ENCODE results near the gene CDCP1. TPM values are rescaled to one million over a fixed set of nuclear protein-coding genes. Genes with fewer than 3 reads are reported as not detected.

Gene CDCP1
- total and polyA plus RNA-seq, 12 donors, result 0.27 to 4.3 (median 1.6) TPM

- WGBS, 4 donors, result 82 to 93% (median 89%) methylated on average over 3 of the region's 3 CpGs
- Histone ChIP-seq H3K4me3 (no peak overlapping the region), H3K4me1 (replicated peaks in 1 of 2) (no peaks in the 10 kb centered on the region), H3K36me3 (replicated peaks in 1 of 2) (no peaks in the 10 kb centered on the region), H3K9me3 (replicated peaks in 1 of 3) (no peaks in the 10 kb centered on the region), H3K27ac (no peak overlapping the region), H3K27me3 (no peaks in the 10 kb centered on the region)
- DNase-seq, result no peak
- intact Hi-C loops (cut with DNase I), result no loop called here
- TF ChIP-seq CTCF (IDR thresholded peaks at IDR 0.05) (no peak), POLR2A (IDR thresholded peaks at IDR 0.05) (no peak)
Measured at GRCh38 chr3:45127130-45127822, 18.9 kb downstream of the CDCP1 start.

- TF ChIP-seq CTCF (IDR thresholded peaks at IDR 0.05) (no peak), POLR2A (IDR thresholded peaks at IDR 0.05) (no peak)
- intact Hi-C loops (cut with DNase I), result no loop called here
- 80 to 96% (median 88%) methylated on average over 6 of the region's 6 CpGs for WGBS, 4 donors
Measured at GRCh38 chr3:45126730-45127129, 19.4 kb downstream of the CDCP1 start.

GRCh38 chr3:45125550-45126026 lies 20.6 kb downstream of the CDCP1 start:
- Histone ChIP-seq H3K9me3 (replicated peaks in 1 of 3) (no peaks in the 10 kb centered on the region), H3K27me3 (no peaks in the 10 kb centered on the region), H3K27ac (no peak overlapping the region), H3K36me3 (replicated peaks in 1 of 2) (no peaks in the 10 kb centered on the region), H3K4me3 (no peak overlapping the region), H3K4me1 (replicated peaks in 1 of 2) (no peaks in the 10 kb centered on the region)
- intact Hi-C loops (cut with DNase I), result no loop called here
- no peak for DNase-seq
- WGBS, 4 donors, result 85 to 100% (median 89%) methylated on average over 2 of the region's 2 CpGs
- no peak for TF ChIP-seq POLR2A (IDR thresholded peaks at IDR 0.05)
- no peak for TF ChIP-seq CTCF (IDR thresholded peaks at IDR 0.05)

More at GRCh38 chr3:45126730-45127129, 19.4 kb downstream of the CDCP1 start:
- H3K27me3 ChIP-seq, result no peaks in the 10 kb centered on the region
- no peaks in the 10 kb centered on the region for H3K4me1 ChIP-seq (replicated peaks in 1 of 2)
- no peak overlapping the region for H3K4me3 ChIP-seq
- no peaks in the 10 kb centered on the region for H3K36me3 ChIP-seq (replicated peaks in 1 of 2)
- no peak for DNase-seq
- H3K27ac ChIP-seq, result no peak overlapping the region
- H3K9me3 ChIP-seq (replicated peaks in 1 of 3), result no peaks in the 10 kb centered on the region

GRCh38 chr3:45124956-45125355 lies 21.2 kb downstream of the CDCP1 start:
- DNase-seq, result no peak
- 36 to 46% (median 38%) methylated on average over 2 of the region's 2 CpGs for WGBS, 4 donors
- Histone ChIP-seq H3K36me3 (replicated peaks in 1 of 2) (no peaks in the 10 kb centered on the region), H3K27me3 (no peaks in the 10 kb centered on the region), H3K4me3 (no peak overlapping the region), H3K27ac (no peak overlapping the region), H3K4me1 (replicated peaks in 1 of 2) (no peaks in the 10 kb centered on the region), H3K9me3 (replicated peaks in 1 of 3) (no peaks in the 10 kb centered on the region)
- intact Hi-C loops (cut with DNase I), result no loop called here
- no peak for TF ChIP-seq CTCF (IDR thresholded peaks at IDR 0.05)
- TF ChIP-seq POLR2A (IDR thresholded peaks at IDR 0.05), result no peak
